HepG2 (cell line): ENCODE data around the gene NDUFB11. TPM values are rescaled to one million over a fixed set of nuclear protein-coding genes. Genes with fewer than 3 reads are reported as not detected.

ENCODE experiments used
- BRD4 ChIP-seq: sonication (generic); formaldehyde crosslinking; IDR thresholded peaks from 2 replicates; pipeline ENCODE4 v1.4.0; 2020; ENCODE audit warnings: missing genetic modification reagents
- CEBPG ChIP-seq: IDR thresholded peaks from 2 replicates; pipeline ENCODE4 v1.6.1; 2016
- CSRNP2 ChIP-seq: sonication (generic); formaldehyde crosslinking; conservative IDR thresholded peaks from 2 replicates; pipeline ENCODE4 v1.8.0; 2022; ENCODE audit warnings: low read depth, missing genetic modification reagents
- ETV5 ChIP-seq: IDR thresholded peaks from 2 replicates; pipeline ENCODE4 v1.6.1; 2018; ENCODE audit warnings: missing biosample characterization, missing genetic modification reagents, inconsistent platforms, borderline replicate concordance
- GMEB1 ChIP-seq: sonication (generic); formaldehyde crosslinking; IDR thresholded peaks from 2 replicates; pipeline ENCODE4 v1.5.1; 2020; ENCODE audit warnings: missing genetic modification reagents, mild to moderate bottlenecking, borderline replicate concordance
- HINFP ChIP-seq: sonication (generic); formaldehyde crosslinking; IDR thresholded peaks from 2 replicates; pipeline ENCODE4 v1.4.0; 2020; ENCODE audit warnings: low read depth, mild to moderate bottlenecking, missing genetic modification reagents
- HMGXB4 ChIP-seq, 2 experiments: sonication (generic) in 1 of 2; formaldehyde crosslinking in 1 of 2; IDR thresholded peaks; 2 replicates each; pipeline versions ENCODE4 v1.4.0 to v1.6.1; 2018 to 2020; ENCODE audit warnings: missing genetic modification reagents in 2 of 2, borderline replicate concordance in 1 of 2, low read depth in 1 of 2, mild to moderate bottlenecking in 1 of 2, missing biosample characterization in 1 of 2
- HOXA9 ChIP-seq: sonication (generic); formaldehyde crosslinking; IDR thresholded peaks from 2 replicates; pipeline ENCODE4 v1.8.1; 2022; ENCODE audit warnings: missing genetic modification reagents, mild to moderate bottlenecking, moderate library complexity, borderline replicate concordance
- ISL2 ChIP-seq: sonication (generic); formaldehyde crosslinking; IDR thresholded peaks from 2 replicates; pipeline ENCODE4 v1.5.0; 2020; ENCODE audit warnings: missing genetic modification reagents
- ISX ChIP-seq: sonication (generic); formaldehyde crosslinking; conservative IDR thresholded peaks from 2 replicates; pipeline ENCODE4 v1.5.0; 2020; ENCODE audit warnings: missing genetic modification reagents
- JDP2 ChIP-seq: sonication (generic); formaldehyde crosslinking; IDR thresholded peaks from 2 replicates; pipeline ENCODE4 v1.8.1; 2022; ENCODE audit warnings: missing genetic modification reagents, borderline replicate concordance
- KDM5A ChIP-seq: fragments of 200-600 bp; sonication (generic); IDR thresholded peaks from 2 replicates; pipeline ENCODE4 v1.7.0; 2018; ENCODE audit warnings: antibody characterized with exemption, mild to moderate bottlenecking, low read length, borderline replicate concordance
- MAFF ChIP-seq: IDR thresholded peaks from 2 replicates; pipeline ENCODE4 v1.6.1; 2011; ENCODE audit warnings: low read depth, low read length, improper control_type of control experiment
- MNT ChIP-seq: fragments of 450-650 bp; IDR thresholded peaks from 2 replicates; pipeline ENCODE4 v1.6.1; 2016
- NR1H2 ChIP-seq: sonication (generic); formaldehyde crosslinking; IDR thresholded peaks from 2 replicates; pipeline ENCODE4 v1.8.1; 2022; ENCODE audit warnings: low read depth, missing genetic modification reagents, borderline replicate concordance
- NRL ChIP-seq: sonication (generic); formaldehyde crosslinking; IDR thresholded peaks from 2 replicates; pipeline ENCODE4 v1.5.0; 2020; ENCODE audit warnings: missing genetic modification reagents, mild to moderate bottlenecking, moderate library complexity, borderline replicate concordance
- THAP8 ChIP-seq: sonication (generic); formaldehyde crosslinking; IDR thresholded peaks from 2 replicates; pipeline ENCODE4 v1.5.1; 2020; ENCODE audit warnings: missing genetic modification reagents, mild to moderate bottlenecking, borderline replicate concordance
- TOE1 ChIP-seq: sonication (generic); formaldehyde crosslinking; IDR thresholded peaks from 2 replicates; pipeline ENCODE4 v1.4.0; 2020; ENCODE audit warnings: mild to moderate bottlenecking, missing genetic modification reagents
- ZKSCAN5 ChIP-seq: sonication (generic); formaldehyde crosslinking; IDR thresholded peaks from 2 replicates; pipeline ENCODE4 v1.5.1; 2020; ENCODE audit warnings: mild to moderate bottlenecking, missing genetic modification reagents
- ZNF264 ChIP-seq: sonication (generic); formaldehyde crosslinking; IDR thresholded peaks from 2 replicates; pipeline ENCODE4 v1.4.0; 2020; ENCODE audit warnings: missing genetic modification reagents
- polyA plus RNA-seq, 8 experiments: library from polyadenylated mRNA; depleted of rRNA in 3 of 8; stranded (reverse) in 7 of 8; unstranded in 1 of 8; fragments of >200 nt; fragmentation: Illumina TruSeq in 4 of 8; extraction: Trizol in 4 of 8; gene quantifications; 2 replicates each; pipeline versions ENCODE4 v1.2.1 to v1.2.3, GENCODE V29; 2011 to 2016; ENCODE audit warnings: low read depth in 4 of 8, missing spikeins in 1 of 8, mixed read lengths in 1 of 8; ENCODE audit not compliant: insufficient read depth in 1 of 8
- total RNA-seq, 5 experiments: library from RNA; depleted of rRNA; stranded (reverse); fragments of >200 nt; fragmentation: Illumina TruSeq; extraction: Trizol; gene quantifications; 2 replicates each; pipeline ENCODE4 v1.2.3, GENCODE V29; 2016; ENCODE audit warnings: low read depth in 1 of 5

The NDUFB11 gene
- total and polyA plus RNA-seq, 2 of the 13 experiments (the other 11 are each of a cell fraction or from before 2014, with no cell fraction given) = 46.6 to 100 TPM

- no peak for TF ChIP-seq GMEB1
- no peak for TF ChIP-seq HOXA9 (CRISPR knock-in tag)
- no peak for TF ChIP-seq ISL2 (CRISPR knock-in tag)
- no peak for TF ChIP-seq CSRNP2 (CRISPR knock-in tag)
- no peak for TF ChIP-seq MNT
- TF ChIP-seq ISX (CRISPR knock-in tag) = no peak
- TF ChIP-seq BRD4 (CRISPR knock-in tag) = no peak
- no peak for TF ChIP-seq THAP8 (CRISPR knock-in tag)
- TF ChIP-seq JDP2 (CRISPR knock-in tag) = no peak
- no peak for TF ChIP-seq CEBPG
- TF ChIP-seq ZNF264 = no peak
- no peak for TF ChIP-seq MAFF
- TF ChIP-seq NRL = no peak; the same call in 1 of the 2 replicates
- TF ChIP-seq HMGXB4 (CRISPR knock-in tag; IDR thresholded peaks at IDR 0.05; ENCODE audit: borderline replicate concordance in 1 of 2, low read depth in 1 of 2) = peak; percentile 75 to 81; a peak in 3 of 4 replicates
- peak; percentile 10; the same call in 1 of the 2 replicates for TF ChIP-seq ETV5 (CRISPR knock-in tag)
- TF ChIP-seq NR1H2 (CRISPR knock-in tag) = no peak
- TF ChIP-seq TOE1 (CRISPR knock-in tag) = no peak
- no peak for TF ChIP-seq ZKSCAN5 (CRISPR knock-in tag)
- no peak for TF ChIP-seq KDM5A
- TF ChIP-seq HINFP = no peak
These were observed 49.1 kb upstream of the NDUFB11 start, which contains the start of gene UBA1 (continued) for GRCh38 chrX:47193475-47194193.
